SK-N-SH (cell line): Measurements from ENCODE around the gene NUMB. TPM values are rescaled to one million over a fixed set of nuclear protein-coding genes. Genes with fewer than 3 reads are reported as not detected.

Experiments used
- CTCF ChIA-PET: fragments of 300-600, 350-600 bp; formaldehyde crosslinking; extraction: SDS; loops from one replicate; lab custom pipeline; 2021; lab: Yijun Ruan, JAX
- POLR2A ChIA-PET: fragments of 350-600 bp; sonication (Branson Sonifier 250); formaldehyde crosslinking; extraction: SDS; loops from one replicate; lab custom pipeline; 2020; ENCODE audit warnings: antibody characterized with exemption, inconsistent platforms; lab: Yijun Ruan, JAX
- DNase-seq: peaks from one replicate; pipeline ENCODE4 v3.0.0; 2012
- H2AFZ ChIP-seq: fragments of 200-600 bp; sonication (generic); 2 replicates; pipeline ENCODE4 v1.8.1; 2016; ENCODE audit warnings: antibody characterized with exemption, mild to moderate bottlenecking, low read depth
- H3F3A ChIP-seq: fragments of 200-600 bp; sonication (generic); replicated peaks from 2 replicates; pipeline ENCODE3; 2016; ENCODE audit warnings: antibody characterized with exemption, mild to moderate bottlenecking; ENCODE audit not compliant: insufficient read depth
- H3K27ac ChIP-seq, 2 experiments: fragments of 200-500 bp in 1 of 2; fragments of 200-600 bp in 1 of 2; sonication (Bioruptor generic) in 1 of 2; sonication (generic), shearing (Covaris generic) in 1 of 2; 2 replicates each; pipeline versions ENCODE4 v1.5.1 to v1.6.1; 2014 to 2016; ENCODE audit warnings: low read depth in 2 of 2, inconsistent platforms in 1 of 2, low read length in 1 of 2, mild to moderate bottlenecking in 1 of 2, mixed read lengths in 1 of 2
- H3K27me3 ChIP-seq: fragments of 200-600 bp; sonication (generic), shearing (Covaris generic); 2 replicates; pipeline ENCODE4 v1.6.1; 2016; ENCODE audit warnings: mixed run types; ENCODE audit not compliant: insufficient read depth
- H3K36me3 ChIP-seq, 2 experiments: fragments of 200-500 bp in 1 of 2; fragments of 200-600 bp in 1 of 2; sonication (Bioruptor generic) in 1 of 2; sonication (generic) in 1 of 2; replicated peaks in 1 of 2; 2 replicates each; pipeline versions ENCODE3 to v1.5.1; 2014 to 2016; ENCODE audit warnings: low read length in 1 of 2, mild to moderate bottlenecking in 1 of 2; ENCODE audit not compliant: insufficient read depth in 2 of 2, control insufficient read depth in 1 of 2
- H3K4me1 ChIP-seq, 2 experiments: fragments of 200-500 bp in 1 of 2; fragments of 200-600 bp in 1 of 2; sonication (Bioruptor generic) in 1 of 2; sonication (generic), shearing (Covaris generic) in 1 of 2; 2 replicates each; pipeline versions ENCODE4 v1.5.1 to v1.6.1; 2014 to 2016; ENCODE audit warnings: low read depth in 1 of 2, low read length in 1 of 2, mixed run types in 1 of 2; ENCODE audit not compliant: insufficient read depth in 2 of 2, control insufficient read depth in 1 of 2
- H3K4me2 ChIP-seq: fragments of 200-600 bp; sonication (generic), shearing (Covaris generic); 2 replicates; pipeline ENCODE4 v1.6.1; 2017; ENCODE audit warnings: mixed run types
- H3K4me3 ChIP-seq, 2 experiments: fragments of 200-500 bp in 1 of 2; fragments of 200-600 bp in 1 of 2; sonication (Bioruptor generic) in 1 of 2; sonication (generic), shearing (Covaris generic) in 1 of 2; 2 replicates each; pipeline versions ENCODE4 v1.5.1 to v1.8.1; 2014 to 2016; ENCODE audit warnings: low read depth in 2 of 2, inconsistent platforms in 1 of 2, low read length in 1 of 2, mild to moderate bottlenecking in 1 of 2, mixed read lengths in 1 of 2, moderate library complexity in 1 of 2
- H3K79me2 ChIP-seq: fragments of 200-600 bp; sonication (generic); 2 replicates; pipeline ENCODE4 v1.8.1; 2017; ENCODE audit warnings: mild to moderate bottlenecking; ENCODE audit not compliant: insufficient read depth
- H3K9ac ChIP-seq: fragments of 200-600 bp; sonication (generic); 2 replicates; pipeline ENCODE4 v1.6.1; 2017; ENCODE audit warnings: mixed run types
- H3K9me2 ChIP-seq: fragments of 200-600 bp; sonication (generic); 2 replicates; pipeline ENCODE4 v1.6.1; 2017; ENCODE audit warnings: mixed run types
- H3K9me3 ChIP-seq: fragments of 200-600 bp; sonication (generic); 2 replicates; pipeline ENCODE4 v1.6.1; 2017; ENCODE audit warnings: mixed run types, mild to moderate bottlenecking, moderate library complexity
- H4K20me1 ChIP-seq: fragments of 200-600 bp; sonication (generic); 2 replicates; pipeline ENCODE4 v1.6.1; 2017; ENCODE audit warnings: mild to moderate bottlenecking, mixed run types; ENCODE audit not compliant: insufficient read depth
- ELF1 ChIP-seq: IDR thresholded peaks from 2 replicates; pipeline ENCODE4 v1.4.0; 2012
- JUND ChIP-seq: IDR thresholded peaks from 2 replicates; pipeline ENCODE4 v1.4.0; 2012
- MXI1 ChIP-seq: IDR thresholded peaks from 2 replicates; pipeline ENCODE4 v1.6.1; 2012; ENCODE audit warnings: mild to moderate bottlenecking, low read depth, low read length, improper control_type of control experiment
- NFIC ChIP-seq: IDR thresholded peaks from 2 replicates; pipeline ENCODE4 v1.4.0; 2012; ENCODE audit warnings: borderline replicate concordance
- RXRA ChIP-seq: IDR thresholded peaks from 2 replicates; pipeline ENCODE4 v1.4.0; 2012; ENCODE audit warnings: low read depth, mild to moderate bottlenecking, borderline replicate concordance
- SMC3 ChIP-seq: IDR thresholded peaks from 2 replicates; pipeline ENCODE4 v1.6.1; 2012; ENCODE audit warnings: low read depth, low read length, improper control_type of control experiment
- TAF1 ChIP-seq: IDR thresholded peaks from 2 replicates; pipeline ENCODE4 v1.6.1; 2012; ENCODE audit warnings: low read depth, mild to moderate bottlenecking, low read length, moderate library complexity, borderline replicate concordance
- WGBS: methylation state at CpG from one replicate; pipeline ENCODE4 v1.1.6; 2017; ENCODE audit warnings: low lambda C conversion rate; 5-methylcytosine and 5-hydroxymethylcytosine counted together
- polyA plus RNA-seq, 3 experiments: library from polyadenylated mRNA; depleted of rRNA; stranded (reverse); fragments of >200 nt; gene quantifications; 2 replicates each; pipeline ENCODE4 v1.2.3, GENCODE V29; 2012
- TF ChIP-seq, protein P1 (sequence below): IDR thresholded peaks from 2 replicates; pipeline ENCODE4 v1.6.1; 2012; ENCODE audit warnings: mild to moderate bottlenecking, low read depth, low read length, moderate library complexity
- TF ChIP-seq, protein P2 (sequence below): fragments of 150-350 bp; IDR thresholded peaks from 2 replicates; pipeline ENCODE4 v1.6.1; 2016; ENCODE audit warnings: mild to moderate bottlenecking, low read depth, low read length
- TF ChIP-seq, protein P3 (sequence below): fragments of 150-350 bp; IDR thresholded peaks from 2 replicates; pipeline ENCODE4 v1.6.1; 2017; ENCODE audit warnings: antibody characterized with exemption, low read length, low read depth, borderline replicate concordance
- TF ChIP-seq, protein P4 (sequence below): IDR thresholded peaks from 2 replicates; pipeline ENCODE4 v1.4.0; 2012; ENCODE audit warnings: low read depth, borderline replicate concordance

The NUMB gene
- polyA plus RNA-seq, 1 of the 3 experiments (the other 2 are of a cell fraction): 58.4 TPM

DNA sequence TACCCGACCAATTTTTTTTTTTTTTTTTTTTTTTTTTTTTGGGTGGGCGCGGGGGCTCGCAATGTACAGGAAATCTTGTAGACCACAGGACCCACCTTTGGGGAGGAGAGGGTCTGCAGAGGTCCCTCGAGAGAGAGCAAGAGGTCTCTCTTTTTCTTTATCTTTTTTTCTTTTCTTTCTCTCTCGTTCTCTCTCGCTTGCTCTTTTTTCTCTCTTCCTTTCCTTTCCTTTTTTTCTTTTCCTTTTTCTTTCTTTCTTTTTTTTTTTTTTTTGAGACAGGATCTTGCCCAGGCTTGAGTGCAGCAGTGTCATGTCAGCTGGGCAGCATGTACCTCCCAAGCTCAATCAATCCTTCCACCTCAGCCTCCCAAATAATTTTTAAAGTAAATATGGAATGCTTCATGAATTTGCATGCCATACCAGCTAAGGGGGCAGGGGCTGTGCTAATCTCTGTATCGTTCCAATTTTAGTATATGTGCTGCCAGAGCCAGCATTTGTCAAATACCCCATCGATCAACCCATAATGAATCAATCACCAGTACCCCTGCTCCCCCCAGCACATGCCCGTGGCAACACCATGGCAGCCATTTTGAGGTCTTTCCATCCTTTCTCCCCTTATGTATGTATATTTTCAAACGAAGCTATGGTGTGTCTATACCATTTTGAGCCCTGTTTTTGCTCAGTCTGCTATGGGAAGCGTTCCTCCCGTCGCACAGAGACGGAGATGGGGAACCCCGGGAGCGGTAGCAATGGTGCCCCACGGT lies 211.8 kb downstream of the NUMB start:
- Histone ChIP-seq H4K20me1 (no peaks in the 10 kb centered on the region), H3K27me3 (no peaks in the 10 kb centered on the region), H3F3A (peaks cover 5% of the 10 kb centered on the region), H3K9ac (no peak overlapping the region), H3K4me1 (no peaks in the 10 kb centered on the region), H3K9me3 (no peaks in the 10 kb centered on the region), H2AFZ (no peak overlapping the region), H3K79me2 (no peaks in the 10 kb centered on the region), H3K4me3 (no peak overlapping the region), H3K9me2 (no peaks in the 10 kb centered on the region), H3K27ac (no peak overlapping the region), H3K36me3 (no peaks in the 10 kb centered on the region), H3K4me2 (no peak overlapping the region)
- WGBS: 77% methylated on average over 18 of the region's 18 CpGs
- ChIA-PET CTCF (no interaction called here), POLR2A (no interaction called here)
- peak; percentile 14 for DNase-seq
- TF ChIP-seq TAF1: no peak
- TF ChIP-seq, protein P1, sequence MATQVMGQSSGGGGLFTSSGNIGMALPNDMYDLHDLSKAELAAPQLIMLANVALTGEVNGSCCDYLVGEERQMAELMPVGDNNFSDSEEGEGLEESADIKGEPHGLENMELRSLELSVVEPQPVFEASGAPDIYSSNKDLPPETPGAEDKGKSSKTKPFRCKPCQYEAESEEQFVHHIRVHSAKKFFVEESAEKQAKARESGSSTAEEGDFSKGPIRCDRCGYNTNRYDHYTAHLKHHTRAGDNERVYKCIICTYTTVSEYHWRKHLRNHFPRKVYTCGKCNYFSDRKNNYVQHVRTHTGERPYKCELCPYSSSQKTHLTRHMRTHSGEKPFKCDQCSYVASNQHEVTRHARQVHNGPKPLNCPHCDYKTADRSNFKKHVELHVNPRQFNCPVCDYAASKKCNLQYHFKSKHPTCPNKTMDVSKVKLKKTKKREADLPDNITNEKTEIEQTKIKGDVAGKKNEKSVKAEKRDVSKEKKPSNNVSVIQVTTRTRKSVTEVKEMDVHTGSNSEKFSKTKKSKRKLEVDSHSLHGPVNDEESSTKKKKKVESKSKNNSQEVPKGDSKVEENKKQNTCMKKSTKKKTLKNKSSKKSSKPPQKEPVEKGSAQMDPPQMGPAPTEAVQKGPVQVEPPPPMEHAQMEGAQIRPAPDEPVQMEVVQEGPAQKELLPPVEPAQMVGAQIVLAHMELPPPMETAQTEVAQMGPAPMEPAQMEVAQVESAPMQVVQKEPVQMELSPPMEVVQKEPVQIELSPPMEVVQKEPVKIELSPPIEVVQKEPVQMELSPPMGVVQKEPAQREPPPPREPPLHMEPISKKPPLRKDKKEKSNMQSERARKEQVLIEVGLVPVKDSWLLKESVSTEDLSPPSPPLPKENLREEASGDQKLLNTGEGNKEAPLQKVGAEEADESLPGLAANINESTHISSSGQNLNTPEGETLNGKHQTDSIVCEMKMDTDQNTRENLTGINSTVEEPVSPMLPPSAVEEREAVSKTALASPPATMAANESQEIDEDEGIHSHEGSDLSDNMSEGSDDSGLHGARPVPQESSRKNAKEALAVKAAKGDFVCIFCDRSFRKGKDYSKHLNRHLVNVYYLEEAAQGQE: no peak
- no peak for TF ChIP-seq NFIC
- no peak for TF ChIP-seq MXI1
- no peak for TF ChIP-seq SMC3
- TF ChIP-seq, protein P2, sequence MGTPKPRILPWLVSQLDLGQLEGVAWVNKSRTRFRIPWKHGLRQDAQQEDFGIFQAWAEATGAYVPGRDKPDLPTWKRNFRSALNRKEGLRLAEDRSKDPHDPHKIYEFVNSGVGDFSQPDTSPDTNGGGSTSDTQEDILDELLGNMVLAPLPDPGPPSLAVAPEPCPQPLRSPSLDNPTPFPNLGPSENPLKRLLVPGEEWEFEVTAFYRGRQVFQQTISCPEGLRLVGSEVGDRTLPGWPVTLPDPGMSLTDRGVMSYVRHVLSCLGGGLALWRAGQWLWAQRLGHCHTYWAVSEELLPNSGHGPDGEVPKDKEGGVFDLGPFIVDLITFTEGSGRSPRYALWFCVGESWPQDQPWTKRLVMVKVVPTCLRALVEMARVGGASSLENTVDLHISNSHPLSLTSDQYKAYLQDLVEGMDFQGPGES: no peak
- TF ChIP-seq RXRA: no peak
- TF ChIP-seq, protein P3, sequence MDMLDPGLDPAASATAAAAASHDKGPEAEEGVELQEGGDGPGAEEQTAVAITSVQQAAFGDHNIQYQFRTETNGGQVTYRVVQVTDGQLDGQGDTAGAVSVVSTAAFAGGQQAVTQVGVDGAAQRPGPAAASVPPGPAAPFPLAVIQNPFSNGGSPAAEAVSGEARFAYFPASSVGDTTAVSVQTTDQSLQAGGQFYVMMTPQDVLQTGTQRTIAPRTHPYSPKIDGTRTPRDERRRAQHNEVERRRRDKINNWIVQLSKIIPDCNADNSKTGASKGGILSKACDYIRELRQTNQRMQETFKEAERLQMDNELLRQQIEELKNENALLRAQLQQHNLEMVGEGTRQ: no peak
- no peak for TF ChIP-seq JUND
- TF ChIP-seq, protein P4, sequence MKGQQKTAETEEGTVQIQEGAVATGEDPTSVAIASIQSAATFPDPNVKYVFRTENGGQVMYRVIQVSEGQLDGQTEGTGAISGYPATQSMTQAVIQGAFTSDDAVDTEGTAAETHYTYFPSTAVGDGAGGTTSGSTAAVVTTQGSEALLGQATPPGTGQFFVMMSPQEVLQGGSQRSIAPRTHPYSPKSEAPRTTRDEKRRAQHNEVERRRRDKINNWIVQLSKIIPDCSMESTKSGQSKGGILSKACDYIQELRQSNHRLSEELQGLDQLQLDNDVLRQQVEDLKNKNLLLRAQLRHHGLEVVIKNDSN: no peak
- TF ChIP-seq ELF1: no peak
